Measurements from ENCODE around the gene ZP4. TPM values are rescaled to one million over a fixed set of nuclear protein-coding genes. Genes with fewer than 3 reads are reported as not detected.
A peak's percentile ranks its signal among the peaks of the same experiment; 100 is the strongest.

The ZP4 gene
- total and polyA plus RNA-seq, 2 donors from 2014 or later = not detected

- peak overlapping the region in 1 of 3 donors; percentile 35 for H3K4me3 ChIP-seq (ENCODE audit: low read length in 3 of 3)
- no peaks in the 10 kb centered on the region for H3K4me1 ChIP-seq (ENCODE audit: control insufficient read depth in 2 of 3, insufficient read depth in 2 of 3, low read depth in 1 of 3, low read length in 3 of 3)
- TF ChIP-seq CTCF (IDR thresholded peaks at IDR 0.05; ENCODE audit: borderline replicate concordance, extremely low read depth, insufficient read depth) = peak; percentile 93
- DNase-seq = peak; percentile 75 to 92 (median 82)
- H3K36me3 ChIP-seq (ENCODE audit: control insufficient read depth in 2 of 3, insufficient read depth in 3 of 3, low read length in 3 of 3) = no peaks in the 10 kb centered on the region
- no peak for FAIRE-seq
- no peaks in the 10 kb centered on the region for H3K27me3 ChIP-seq (ENCODE audit: control insufficient read depth, insufficient read depth, low read length)
- peak overlapping the region in 1 of 2 donors; percentile 41 for H3K27ac ChIP-seq (ENCODE audit: low read depth in 2 of 2, low read length in 2 of 2)
- intact Hi-C loops (cut with DNase I) = no loop called here
- H3K9ac ChIP-seq (ENCODE audit: low read length in 3 of 3) = no peak overlapping the region
- H3K9me3 ChIP-seq (ENCODE audit: control insufficient read depth in 2 of 3, insufficient read depth in 1 of 3, low read length in 3 of 3) = no peaks in the 10 kb centered on the region
Measured at GRCh38 chr1:237864338-237865244, 26.1 kb downstream of the ZP4 start.

GRCh38 chr1:237863234-237863633 lies 27.5 kb downstream of the ZP4 start:
- H3K36me3 ChIP-seq (ENCODE audit: control insufficient read depth in 2 of 3, insufficient read depth in 3 of 3, low read length in 3 of 3) = no peaks in the 10 kb centered on the region
- H3K4me3 ChIP-seq (ENCODE audit: low read length in 3 of 3) = no peak overlapping the region
- H3K4me1 ChIP-seq (ENCODE audit: control insufficient read depth in 2 of 3, insufficient read depth in 2 of 3, low read depth in 1 of 3, low read length in 3 of 3) = no peaks in the 10 kb centered on the region
- intact Hi-C loops (cut with DNase I) = no loop called here
- no peaks in the 10 kb centered on the region for H3K27me3 ChIP-seq (ENCODE audit: control insufficient read depth, insufficient read depth, low read length)
- TF ChIP-seq CTCF (IDR thresholded peaks at IDR 0.05; ENCODE audit: borderline replicate concordance, extremely low read depth, insufficient read depth) = no peak
- no peaks in the 10 kb centered on the region for H3K9me3 ChIP-seq (ENCODE audit: control insufficient read depth in 2 of 3, insufficient read depth in 1 of 3, low read length in 3 of 3)
- H3K27ac ChIP-seq (ENCODE audit: low read depth in 2 of 2, low read length in 2 of 2) = no peak overlapping the region
- no peak for DNase-seq
- FAIRE-seq = no peak
- H3K9ac ChIP-seq (ENCODE audit: low read length in 3 of 3) = no peak overlapping the region

- no peak for TF ChIP-seq CTCF (IDR thresholded peaks at IDR 0.05; ENCODE audit: borderline replicate concordance, extremely low read depth, insufficient read depth)
- Histone ChIP-seq H3K9ac (ENCODE audit: low read length in 3 of 3) (no peak overlapping the region), H3K9me3 (ENCODE audit: control insufficient read depth in 2 of 3, insufficient read depth in 1 of 3, low read length in 3 of 3) (no peaks in the 10 kb centered on the region), H3K36me3 (ENCODE audit: control insufficient read depth in 2 of 3, insufficient read depth in 3 of 3, low read length in 3 of 3) (no peaks in the 10 kb centered on the region), H3K27me3 (ENCODE audit: control insufficient read depth, insufficient read depth, low read length) (no peaks in the 10 kb centered on the region), H3K27ac (ENCODE audit: low read depth in 2 of 2, low read length in 2 of 2) (no peak overlapping the region), H3K4me3 (ENCODE audit: low read length in 3 of 3) (no peak overlapping the region), H3K4me1 (ENCODE audit: control insufficient read depth in 2 of 3, insufficient read depth in 2 of 3, low read depth in 1 of 3, low read length in 3 of 3) (no peaks in the 10 kb centered on the region)
- DNase-seq (no peak), FAIRE-seq (no peak)
- intact Hi-C loops (cut with DNase I) = no loop called here
Measured at GRCh38 chr1:237861944-237862343, 28.8 kb downstream of the ZP4 start.
